NOMO-1 treated with DMSO at 0.1 percent for 48 hours (cell line): ENCODE data around the gene SNED1.
A peak's percentile ranks its signal among the peaks of the same experiment; 100 is the strongest.

Source experiments
- DNase-seq: peaks from one replicate; lab custom pipeline; 2025; ENCODE audit not compliant: unreplicated experiment; lab: John Stamatoyannopoulos, UW

SNED1 gene

DNA sequence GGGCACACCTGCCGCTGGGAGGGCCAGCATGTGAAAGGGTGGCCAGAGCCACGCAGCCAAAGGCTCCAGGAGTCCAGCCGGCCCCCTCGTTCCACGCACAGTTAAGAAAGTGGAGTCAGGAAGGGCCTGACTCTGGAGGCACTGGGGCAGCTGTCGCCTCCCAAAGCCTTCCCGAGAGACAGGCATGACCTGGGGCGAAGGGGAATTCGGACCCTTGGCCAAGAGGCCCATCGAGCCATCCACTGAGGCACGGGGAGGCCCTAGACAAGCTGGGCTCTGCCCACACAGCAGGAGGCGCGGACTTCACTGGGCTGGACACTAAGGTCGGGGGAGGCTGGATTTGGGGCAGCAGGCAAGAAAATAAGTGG, 38.5 kb upstream of the SNED1 start:
- DNase-seq: no peak

DNA sequence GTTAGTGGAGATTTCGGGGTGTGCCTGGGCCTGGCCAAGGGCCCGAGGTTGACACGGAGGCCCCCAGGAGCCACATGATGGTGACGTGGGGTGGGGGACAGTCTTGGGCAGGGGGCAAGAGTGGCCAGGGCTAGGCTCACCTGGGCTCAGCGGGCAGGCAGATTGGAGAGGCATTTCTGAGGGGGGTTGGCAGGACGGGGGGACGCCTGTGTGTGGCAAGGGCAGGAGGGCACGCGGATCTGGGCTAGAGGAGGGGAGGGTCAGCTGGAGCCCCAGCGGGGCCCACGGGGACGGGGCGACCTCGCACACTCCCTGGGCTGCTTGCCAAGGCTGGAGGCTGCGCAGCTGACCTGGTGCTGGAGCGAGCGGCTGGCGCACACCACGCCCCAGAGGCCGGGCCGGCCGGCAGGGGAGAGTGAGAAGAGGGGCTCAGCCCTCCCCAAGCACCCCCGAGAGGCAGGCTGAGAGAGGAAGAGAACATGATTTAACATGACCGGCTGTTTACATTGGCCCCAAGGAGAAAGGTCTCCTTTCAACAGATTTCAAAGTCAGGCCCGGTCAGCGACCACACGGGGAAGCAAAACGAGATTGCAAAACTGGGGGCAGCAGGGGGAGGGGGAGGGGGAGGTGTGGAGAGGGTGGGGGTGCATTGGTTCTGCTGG, 38.0 kb upstream of the SNED1 start:
- DNase-seq: peak; percentile 94

DNA sequence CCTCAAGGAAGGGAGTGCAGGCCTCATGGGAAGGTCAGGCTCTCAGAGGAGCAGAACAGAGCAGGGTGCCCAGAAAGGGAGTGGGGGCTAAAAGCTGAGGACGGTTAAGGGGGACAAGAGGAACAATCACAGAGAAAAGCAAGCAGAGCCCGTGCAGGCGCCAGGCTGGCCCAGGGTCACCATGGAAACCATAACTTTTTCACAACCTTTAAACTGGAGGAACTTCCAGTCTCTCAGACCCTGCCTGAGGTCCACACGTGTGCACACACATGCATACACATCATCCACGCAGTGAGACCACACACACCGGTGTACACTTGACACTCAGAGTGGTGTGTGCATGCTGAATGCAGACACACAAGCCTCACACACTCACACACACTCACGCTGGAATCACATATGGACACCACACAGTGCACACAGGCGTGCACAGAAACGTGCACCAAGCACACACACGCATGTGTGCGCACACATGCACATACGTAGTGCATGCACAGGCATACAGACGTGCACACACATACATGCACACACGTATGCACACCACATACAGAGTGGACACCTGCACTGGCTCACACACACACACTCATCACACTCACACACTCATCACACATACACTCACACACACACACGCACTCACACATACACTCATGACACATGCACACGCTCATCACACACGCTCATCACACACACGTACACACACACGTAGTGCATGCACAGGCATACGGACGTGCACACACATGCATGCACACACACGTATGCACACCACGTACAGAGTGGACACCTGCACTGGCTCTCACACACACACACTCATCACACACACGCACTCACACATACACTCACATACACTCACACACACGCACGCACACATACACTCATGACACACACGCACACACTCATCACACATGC, 37.2 kb upstream of the SNED1 start:
- peak; percentile 94 for DNase-seq

DNA sequence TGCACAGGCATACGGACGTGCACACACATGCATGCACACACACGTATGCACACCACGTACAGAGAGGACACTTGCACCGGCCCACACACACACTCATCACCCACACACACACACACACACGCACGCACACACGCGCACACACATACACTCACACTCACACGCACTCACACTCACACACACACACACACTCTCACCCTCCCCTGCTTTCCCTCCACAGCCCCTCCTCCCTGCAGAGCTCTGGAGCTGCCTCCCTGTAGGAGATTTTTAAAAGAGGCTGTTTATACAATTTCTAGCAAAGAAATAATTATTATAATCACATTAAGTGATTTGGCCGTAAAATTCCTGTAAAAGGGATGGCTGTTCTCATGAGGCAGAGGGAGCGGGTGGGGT, 36.5 kb upstream of the SNED1 start:
- no peak for DNase-seq

DNA sequence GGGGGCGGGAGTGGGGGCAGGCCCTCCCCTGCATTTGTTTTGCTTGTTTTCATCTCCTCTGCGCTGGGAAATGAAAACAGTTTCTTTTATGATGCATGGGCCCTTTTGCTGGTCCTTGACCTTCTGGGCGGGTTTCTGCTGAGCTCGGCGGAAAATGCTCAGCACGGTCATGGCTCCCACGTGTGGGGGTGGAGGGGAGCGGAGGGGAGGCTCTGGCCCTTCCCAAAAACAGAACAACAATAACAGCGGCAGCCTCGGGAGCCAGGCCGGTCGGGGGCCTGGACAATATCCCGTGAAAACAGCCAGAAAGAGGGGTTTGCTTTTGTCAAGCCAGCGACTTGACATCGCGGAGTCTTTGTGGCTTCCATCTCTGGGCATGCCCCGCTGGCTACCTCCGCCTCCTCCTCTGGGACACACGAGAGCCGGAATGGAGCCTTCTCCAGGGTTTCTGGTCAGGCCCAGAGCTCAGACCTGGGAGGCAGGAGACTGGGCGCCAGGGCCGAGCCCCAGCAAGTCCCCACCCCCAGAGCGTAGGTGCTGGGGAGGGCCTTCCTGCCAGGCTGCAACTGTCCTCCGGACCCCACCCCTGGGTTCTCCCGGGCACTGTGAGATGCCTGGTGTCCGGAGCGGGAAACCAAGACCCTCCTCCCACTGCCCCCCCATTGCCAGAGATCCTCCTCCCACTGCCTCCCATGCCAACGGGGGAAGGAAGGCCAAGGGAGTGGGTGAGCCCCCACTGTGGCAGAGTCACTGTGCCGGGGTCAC, 35.9 kb upstream of the SNED1 start:
- no peak for DNase-seq

DNA sequence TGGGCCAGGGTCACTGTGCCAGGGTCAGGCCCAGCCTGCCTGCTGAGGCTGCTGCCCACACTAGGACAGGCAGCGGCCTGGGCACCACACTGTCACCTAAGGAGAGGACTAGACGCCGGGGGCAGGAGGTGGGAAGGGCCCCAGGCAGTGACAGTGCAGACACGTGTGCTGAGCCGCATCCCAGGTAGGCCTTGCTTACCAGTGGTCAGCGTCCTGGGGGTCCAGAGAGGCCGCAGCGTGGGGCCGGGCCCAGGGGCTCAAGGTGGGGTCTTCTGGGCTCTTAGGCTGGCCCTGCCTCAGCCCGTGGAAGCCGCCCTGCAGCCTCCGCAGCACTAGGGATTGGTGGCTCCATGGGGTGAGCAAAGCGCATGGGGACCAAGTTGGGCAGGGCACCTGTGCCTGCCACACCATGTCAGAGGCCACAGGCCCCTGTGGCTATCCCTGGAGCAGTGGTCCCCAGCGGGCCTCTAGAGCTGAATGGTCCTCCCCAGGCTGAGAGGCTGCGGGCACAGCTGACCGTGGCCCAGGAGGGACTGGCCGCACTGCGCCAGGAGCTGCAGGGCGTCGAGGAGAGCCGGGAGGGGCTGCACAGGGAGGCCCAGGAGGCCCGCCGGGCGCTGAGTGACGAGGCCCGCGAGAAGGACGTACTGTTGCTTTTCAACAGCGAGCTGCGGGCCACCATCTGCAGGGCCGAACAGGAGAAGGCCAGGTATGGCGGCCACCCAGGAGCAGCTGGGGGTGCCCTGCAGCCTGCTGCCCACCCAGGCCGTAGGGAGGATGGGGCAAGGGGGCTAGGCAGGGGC, 35.2 kb upstream of the SNED1 start:
- no peak for DNase-seq

DNA sequence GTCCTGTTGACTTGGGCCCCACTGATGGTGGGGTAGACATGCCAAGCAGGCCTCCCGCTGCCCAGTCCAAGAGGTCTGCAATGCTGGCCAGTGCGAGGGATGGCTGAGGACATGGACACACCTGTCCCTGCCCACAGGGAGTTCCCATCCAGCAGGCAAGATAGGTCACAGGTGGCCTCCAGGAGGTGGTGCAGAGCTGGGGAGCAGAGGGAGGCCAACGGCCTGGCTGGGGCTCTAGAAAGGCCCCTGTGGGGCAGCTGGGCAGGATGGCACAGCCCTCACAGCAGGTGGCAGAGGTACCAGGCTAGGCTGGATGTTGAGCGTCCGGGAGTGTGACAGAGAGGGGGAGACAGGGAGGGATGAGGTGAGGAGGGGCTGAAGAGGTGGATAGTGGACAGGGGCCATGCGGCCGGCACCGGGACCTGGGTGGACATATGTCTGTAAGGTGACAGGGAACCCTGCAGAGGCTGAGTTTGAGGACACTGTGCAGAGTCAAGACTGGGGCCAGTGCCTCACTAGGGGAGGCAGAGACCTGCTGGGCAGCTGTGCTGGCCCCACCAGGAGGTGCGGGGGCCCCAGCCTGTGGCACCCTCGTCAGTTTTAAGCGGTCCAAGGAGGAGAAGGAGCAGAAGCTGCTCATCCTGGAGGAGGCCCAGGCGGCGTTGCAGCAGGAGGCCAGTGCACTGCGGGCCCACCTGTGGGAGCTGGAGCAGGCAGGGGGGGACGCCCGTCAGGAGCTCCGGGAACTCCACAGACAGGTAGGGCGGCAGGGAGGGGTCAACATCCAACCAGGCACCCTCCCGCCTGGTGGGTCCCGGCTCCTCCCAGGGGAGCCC, 34.3 kb upstream of the SNED1 start:
- DNase-seq: no peak

DNA sequence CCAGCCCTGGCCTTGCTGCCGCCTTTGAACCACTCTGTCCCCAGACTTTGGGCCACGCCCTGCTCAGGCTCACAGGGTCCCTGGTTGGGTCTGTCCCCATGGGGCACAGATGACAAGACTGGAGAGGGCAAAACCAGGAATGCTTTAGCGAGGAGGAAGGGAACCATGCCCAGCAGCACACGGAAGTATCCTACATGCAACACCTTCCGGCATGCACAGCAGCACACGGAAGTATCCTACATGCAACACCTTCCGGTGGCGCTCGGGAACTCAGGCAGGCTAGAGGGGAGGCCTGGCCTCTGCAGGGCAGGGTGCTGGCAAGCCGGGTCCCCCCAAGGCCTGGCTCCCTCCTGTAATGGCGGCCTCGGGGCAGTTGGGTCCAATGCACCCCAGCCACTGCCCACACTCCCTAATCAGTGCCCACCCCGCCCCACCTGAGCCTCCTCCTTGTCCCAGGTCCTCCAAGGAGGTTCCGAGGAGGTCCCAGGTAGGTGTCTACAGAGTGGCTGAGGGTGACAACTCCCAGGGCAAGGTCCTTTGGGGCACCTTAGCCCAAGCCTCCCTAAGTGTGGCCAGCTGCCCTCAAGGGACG, 33.6 kb upstream of the SNED1 start:
- no peak for DNase-seq

DNA sequence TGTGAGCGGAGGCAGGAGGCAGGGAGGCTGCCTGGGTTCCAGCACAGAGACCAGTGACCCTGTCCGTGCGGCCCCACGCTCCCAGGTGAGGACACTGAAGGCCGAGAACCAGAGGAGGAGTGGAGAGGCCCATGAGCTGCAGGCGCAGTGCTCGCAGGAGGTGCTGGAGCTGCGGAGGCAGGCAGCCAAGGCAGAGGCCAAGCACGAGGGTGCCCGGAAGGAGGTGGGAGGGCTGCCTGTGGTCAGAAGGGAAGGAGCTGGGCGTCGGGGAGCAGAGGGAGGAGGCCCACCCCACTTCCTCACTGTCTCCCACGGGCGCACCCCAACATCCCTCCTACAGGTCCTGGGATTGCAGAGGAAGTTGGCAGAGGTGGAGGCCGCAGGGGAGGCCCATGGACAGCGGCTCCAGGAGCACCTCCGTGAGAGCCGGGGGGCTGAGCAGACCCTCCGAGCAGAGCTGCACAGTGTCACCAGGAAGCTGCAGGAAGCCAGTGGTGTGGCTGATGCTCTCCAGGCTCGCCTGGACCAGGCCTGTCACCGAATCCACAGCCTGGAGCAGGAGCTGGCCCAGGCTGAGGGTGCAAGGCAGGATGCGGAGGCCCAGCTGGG, 33.0 kb upstream of the SNED1 start:
- no peak for DNase-seq

DNA sequence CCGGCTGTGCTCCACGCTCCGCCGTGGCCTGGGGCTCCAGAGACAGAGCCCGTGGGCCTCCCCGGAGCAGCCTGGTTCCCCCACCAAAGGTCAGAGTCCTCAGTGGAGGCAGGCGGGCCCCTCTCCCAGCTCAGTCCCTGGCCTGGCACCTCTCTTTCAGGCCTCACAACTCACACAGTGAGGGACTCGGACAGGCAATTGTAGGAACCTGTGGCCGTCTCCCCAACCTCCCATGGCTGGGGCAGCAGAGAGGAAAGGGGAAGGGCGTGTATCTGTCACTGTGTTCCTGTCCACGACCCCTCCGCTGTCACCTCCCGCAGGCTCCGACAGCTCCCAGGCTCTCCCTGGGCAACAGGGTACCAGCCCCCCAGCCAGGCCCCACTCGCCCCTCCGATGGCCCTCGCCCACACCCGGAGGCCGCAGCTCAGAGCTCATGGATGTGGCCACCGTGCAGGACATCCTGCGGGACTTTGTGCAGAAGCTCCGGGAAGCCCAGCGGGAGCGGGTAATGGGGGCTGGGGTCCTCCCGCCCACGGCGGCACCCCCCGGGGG, 32.4 kb upstream of the SNED1 start:
- DNase-seq: no peak

DNA sequence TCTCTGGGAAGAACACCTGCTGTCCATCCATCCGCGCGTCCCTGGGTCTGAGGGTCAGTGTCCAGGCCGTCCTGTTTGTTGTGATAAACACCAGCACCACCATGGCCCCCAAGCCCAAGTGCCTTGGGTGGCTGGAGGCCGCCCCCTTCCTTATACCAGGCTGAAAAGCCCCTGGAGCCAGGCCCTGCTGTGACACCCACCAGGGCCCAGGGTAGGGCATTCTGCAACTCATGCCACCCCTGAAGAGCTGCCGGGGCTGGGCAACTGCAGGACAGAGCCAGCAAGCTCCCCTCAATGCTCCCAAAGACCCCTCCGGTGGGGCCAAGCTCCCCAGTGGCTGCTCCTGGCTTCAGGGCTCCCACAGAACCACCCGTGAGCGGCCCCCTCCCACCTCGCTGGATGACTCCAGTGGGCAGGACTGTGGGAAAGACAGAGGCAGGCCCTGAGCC, 31.9 kb upstream of the SNED1 start:
- DNase-seq: no peak

DNA sequence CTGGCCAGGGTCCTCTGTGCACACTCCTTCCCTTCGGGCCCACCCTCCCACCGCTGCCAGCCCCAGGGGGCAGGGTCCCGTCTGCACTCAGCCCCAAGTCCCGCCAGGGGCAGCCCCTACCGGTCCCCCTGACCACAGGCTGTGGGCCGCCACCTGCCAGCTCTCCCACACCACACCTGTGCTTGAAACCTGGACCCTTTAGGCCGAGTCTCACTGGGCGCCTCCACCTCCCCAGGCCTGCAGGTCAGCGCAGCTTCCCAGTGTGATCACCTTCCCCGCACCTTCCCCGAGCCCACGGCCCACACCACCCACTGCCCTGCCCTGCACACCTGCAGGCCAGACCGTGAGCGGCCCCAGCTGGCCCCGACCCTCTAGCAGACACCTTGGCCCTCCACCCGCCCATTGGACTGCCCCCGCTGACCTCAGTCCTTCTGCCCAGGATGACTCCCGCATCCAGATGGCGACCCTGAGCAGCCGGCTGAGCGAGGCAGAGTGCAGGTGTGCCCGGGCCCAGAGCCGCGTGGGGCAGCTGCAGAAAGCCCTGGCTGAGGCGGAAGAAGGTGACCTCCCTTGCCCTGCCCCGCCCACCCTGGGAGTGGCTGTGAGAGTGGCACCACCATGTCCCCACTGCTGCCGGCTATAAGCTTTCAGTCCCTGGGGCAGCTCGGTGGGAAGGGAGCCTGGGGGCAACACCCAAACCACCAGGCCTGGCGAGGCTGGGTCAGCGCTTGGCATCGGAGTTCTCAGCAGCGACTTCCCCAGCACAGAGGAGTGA, 31.3 kb upstream of the SNED1 start:
- peak; percentile 20 for DNase-seq

DNA sequence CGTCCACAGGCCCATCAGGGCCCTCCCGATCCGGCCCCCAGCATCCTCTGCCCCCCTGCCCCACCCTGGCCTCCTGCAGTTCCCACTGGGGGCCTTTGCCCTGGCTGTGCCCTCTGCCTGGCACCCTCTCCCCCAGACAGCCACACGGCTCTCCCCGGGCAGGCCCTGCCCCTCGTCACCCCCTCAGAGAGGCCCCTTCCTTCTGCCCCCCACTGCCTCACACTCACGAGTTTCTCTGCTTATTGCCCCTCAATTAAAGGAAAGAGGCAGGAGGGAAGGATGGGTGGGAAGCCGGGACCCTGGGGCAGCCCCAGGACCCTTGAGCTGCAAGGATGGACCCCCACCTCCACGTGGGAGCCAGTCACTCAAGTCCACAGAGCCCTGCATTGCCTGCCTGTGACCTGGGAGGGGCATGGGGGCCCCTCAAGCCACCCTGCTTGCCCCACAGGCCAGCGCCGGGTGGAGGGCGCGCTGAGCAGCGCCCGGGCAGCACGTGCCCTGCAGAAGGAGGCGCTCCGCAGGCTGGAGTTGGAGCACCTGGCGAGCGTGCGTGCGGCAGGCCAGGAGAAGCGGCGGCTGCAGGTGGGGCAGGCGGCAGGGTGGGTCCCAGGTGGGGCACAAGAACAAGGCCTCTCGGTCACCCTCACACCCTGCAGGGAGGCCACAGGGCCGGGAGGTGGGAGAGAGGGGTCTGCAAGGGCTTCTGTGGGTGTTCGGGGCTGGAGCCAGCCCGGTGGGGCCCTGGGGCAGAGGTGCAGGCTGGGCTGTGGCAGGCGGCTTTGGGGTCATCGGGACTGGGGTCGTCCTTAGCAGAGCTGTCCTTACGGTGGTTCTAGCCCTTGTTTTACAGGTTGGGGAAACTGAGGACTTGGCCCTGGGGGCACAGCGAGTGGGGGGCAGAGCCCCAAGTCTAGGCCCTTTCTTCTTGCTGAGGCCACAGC, 30.5 kb upstream of the SNED1 start:
- DNase-seq: no peak

DNA sequence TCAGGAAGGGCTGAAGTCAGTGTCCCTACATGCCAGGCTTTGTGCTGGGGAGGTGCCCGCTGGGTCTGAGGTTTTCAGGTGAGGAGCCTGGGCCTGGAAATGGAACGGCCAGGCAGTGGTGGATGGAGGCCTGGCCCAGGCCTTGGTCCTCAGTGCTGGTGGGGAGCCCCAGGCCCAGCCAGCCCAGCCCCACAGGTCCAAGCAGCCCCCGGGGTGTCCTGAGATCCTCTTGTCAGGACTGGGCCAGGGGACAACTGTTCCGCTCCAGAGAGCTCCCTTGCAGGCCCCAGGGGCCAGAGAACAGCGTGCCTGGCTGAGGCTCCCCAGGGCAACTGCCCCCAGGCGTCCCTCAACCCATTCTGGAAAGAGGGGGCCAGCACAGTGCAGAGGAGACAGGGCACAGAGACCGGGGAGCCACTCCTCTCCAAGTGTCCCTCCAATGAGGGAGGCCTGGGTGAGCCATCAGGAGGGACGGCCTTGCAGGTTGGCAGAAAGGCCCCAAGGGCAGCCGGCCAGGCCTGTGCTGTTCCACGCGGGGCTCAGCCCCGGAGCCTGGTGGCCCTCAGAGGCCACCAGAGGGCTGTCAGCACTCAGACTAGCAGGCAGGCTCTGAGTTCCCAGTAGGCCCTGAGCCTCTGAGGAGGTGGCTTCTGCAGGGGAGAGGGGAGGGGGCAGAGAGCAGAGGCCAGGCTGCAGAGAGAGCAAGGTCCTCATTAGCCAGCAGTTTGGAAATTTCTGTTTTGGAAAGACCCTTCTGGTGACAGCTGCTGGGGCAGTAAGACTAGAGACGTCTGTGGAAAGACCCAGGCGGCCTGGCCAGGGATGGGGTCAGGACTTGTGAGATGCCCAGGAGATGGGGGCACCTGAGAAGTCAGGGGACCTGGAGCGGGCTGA, 29.4 kb upstream of the SNED1 start:
- no peak for DNase-seq

DNA sequence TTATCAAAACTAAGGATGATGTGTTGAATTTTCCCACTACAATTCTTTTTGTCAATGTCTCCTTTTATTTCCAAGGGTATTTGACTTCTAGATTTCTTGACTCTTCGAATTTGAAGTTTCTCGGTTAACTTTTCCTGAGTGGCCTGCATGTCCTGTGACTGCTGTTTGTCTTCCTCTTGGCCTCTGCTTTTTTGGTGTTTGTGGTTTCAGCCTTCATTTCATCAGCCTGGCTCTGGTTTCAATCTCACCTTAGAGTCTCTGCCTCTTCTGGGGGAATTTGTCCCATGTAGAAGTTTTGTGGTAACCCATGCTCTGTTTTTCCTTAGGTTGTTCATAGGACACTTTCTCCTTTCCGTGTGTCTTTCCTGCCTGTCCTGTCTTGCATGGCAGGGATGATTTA, 28.3 kb upstream of the SNED1 start:
- no peak for DNase-seq

DNA sequence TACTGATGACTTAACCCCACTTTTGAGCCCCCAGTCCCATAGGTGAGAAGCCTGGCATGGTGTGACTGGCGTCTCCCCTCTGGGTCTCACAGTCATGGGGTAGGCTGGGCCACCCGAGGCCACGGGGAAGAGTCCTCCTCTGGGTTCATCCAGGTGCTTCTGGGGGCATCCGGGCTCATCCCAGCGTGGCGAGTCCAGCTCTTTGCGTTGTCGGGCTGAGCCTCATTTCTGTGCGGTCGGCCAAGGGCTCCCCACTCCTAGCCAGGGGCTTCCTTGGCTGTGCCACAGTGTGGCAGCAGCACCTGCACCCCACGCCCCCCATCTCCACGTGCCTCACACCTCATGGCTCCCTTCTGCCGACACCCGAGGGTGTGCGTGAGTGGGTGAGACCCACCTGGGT, 27.6 kb upstream of the SNED1 start:
- no peak for DNase-seq
